Loucy (cell line): ENCODE results near the gene DUSP7.
A peak's percentile ranks its signal among the peaks of the same experiment; 100 is the strongest.

ENCODE experiments used
- CTCF ChIP-seq: fragments of 200-600 bp; sonication (generic); conservative IDR thresholded peaks from 2 replicates; pipeline ENCODE4 v1.5.1; 2014; ENCODE audit warnings: mild to moderate bottlenecking, antibody characterized with exemption, low read length
- EZH2phosphoT487 ChIP-seq: fragments of 200-600 bp; IDR thresholded peaks from 2 replicates; pipeline ENCODE4 v1.6.1; 2018; ENCODE audit warnings: antibody characterized with exemption, mild to moderate bottlenecking, moderate library complexity, borderline replicate concordance

DNA sequence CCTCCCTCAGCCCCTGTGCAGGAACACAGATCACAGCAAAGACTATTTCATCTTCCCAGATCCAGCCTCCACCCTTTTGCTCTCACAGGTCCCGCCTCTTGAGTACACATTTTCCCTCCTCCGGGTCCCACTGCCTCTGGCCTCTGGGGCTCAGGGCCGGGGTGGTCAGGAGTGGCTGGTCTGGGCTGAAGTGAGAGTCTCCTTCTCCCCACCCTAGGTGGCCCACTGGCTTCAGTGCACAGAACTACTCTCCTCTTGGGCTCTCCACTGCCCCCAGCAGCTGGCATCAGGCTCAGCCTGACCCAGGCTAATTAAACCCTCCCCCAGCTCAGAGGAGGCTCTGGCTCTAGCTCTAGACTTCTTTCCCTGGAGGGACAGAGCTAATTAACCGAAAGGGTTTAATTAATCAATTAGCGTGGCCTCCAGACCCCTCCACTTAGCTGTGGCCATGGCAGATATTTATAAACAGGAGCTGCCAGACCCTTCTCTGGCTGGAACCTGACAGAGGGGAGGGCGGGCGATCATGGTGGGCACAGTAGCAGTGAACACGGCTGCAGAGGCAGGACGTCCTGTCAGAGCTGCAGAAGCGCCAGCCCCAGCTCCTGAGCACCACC is 15.1 kb downstream of the DUSP7 start:
- TF ChIP-seq CTCF (peak; percentile 60), EZH2phosphoT487 (no peak)
